ENCODE measurements around the gene KIRREL3. TPM values are rescaled to one million over a fixed set of nuclear protein-coding genes. Genes with fewer than 3 reads are reported as not detected.

Gene KIRREL3
- total and polyA plus RNA-seq, 2 donors (not counting 3 experiments of a cell fraction or from before 2014, with no cell fraction given) = not detected

- FAIRE-seq = no peak
- TF ChIP-seq GATA2 (IDR thresholded peaks at IDR 0.05; ENCODE audit: insufficient read depth, insufficient read length, low read depth, low read length) (no peak), EZH2 (IDR thresholded peaks at IDR 0.05; ENCODE audit: borderline replicate concordance, low read depth, low read length, severe bottlenecking) (no peak), MYC (IDR thresholded peaks at IDR 0.05; ENCODE audit: low read depth, low read length) (no peak), FOS (IDR thresholded peaks at IDR 0.05; ENCODE audit: borderline replicate concordance, insufficient read depth, low read length) (no peak), JUN (IDR thresholded peaks at IDR 0.05; ENCODE audit: borderline replicate concordance, insufficient read depth, insufficient read length, low read depth) (no peak), CTCF (IDR thresholded peaks at IDR 0.05; ENCODE audit: extremely low read depth in 1 of 2, insufficient read depth in 1 of 2, low read depth in 1 of 2, low read length in 2 of 2) (no peak), MAX (IDR thresholded peaks at IDR 0.05; ENCODE audit: insufficient read depth, insufficient read length) (no peak), POLR2AphosphoS5 (IDR thresholded peaks at IDR 0.05; ENCODE audit: insufficient read depth, low read depth, low read length) (no peak)
- intact Hi-C loops (cut with micrococcal nuclease) (no loop called here), dilution Hi-C loops (cut with MboI; ENCODE audit: extremely low pct_ligation_motif_present, low sequenced_read_pairs) (no loop called here)
- Histone ChIP-seq H3K27ac (ENCODE audit: insufficient read depth, low read depth, low read length) (no peak overlapping the region), H3K4me2 (ENCODE audit: insufficient read depth, low read length) (no peak overlapping the region), H3K9me1 (replicated peaks; ENCODE audit: control insufficient read depth, extremely low read depth, insufficient read depth, low read length) (no peaks in the 10 kb centered on the region), H3K9ac (replicated peaks; ENCODE audit: extremely low read depth, insufficient read depth, low read length) (no peak overlapping the region), H3K9me3 (replicated peaks; ENCODE audit: control insufficient read depth, insufficient read depth, low read length) (no peaks in the 10 kb centered on the region), H3K4me1 (ENCODE audit: control insufficient read depth, extremely low read depth, insufficient read depth, low read length) (no peaks in the 10 kb centered on the region), H3K79me2 (ENCODE audit: control insufficient read depth, insufficient read depth, low read length) (no peaks in the 10 kb centered on the region), H4K20me1 (replicated peaks; ENCODE audit: control insufficient read depth, extremely low read depth, insufficient read depth, low read length) (no peaks in the 10 kb centered on the region), H2AFZ (ENCODE audit: low read depth, low read length) (no peak overlapping the region), H3K36me3 (ENCODE audit: control insufficient read depth in 2 of 2, extremely low read depth in 1 of 2, insufficient read depth in 2 of 2, low read length in 2 of 2) (no peaks in the 10 kb centered on the region), H3K27me3 (ENCODE audit: control insufficient read depth in 2 of 2, insufficient read depth in 2 of 2, low read length in 2 of 2) (no peaks in the 10 kb centered on the region), H3K4me3 (replicated peaks in 1 of 3; ENCODE audit: insufficient read depth in 1 of 3, low read depth in 1 of 3, low read length in 3 of 3) (no peak overlapping the region)
- POLR2A ChIA-PET = no interaction called here
- CTCF ChIA-PET = interaction anchor here (1.4 to 1.8 kb wide), 3 partner anchors 14 to 22 kb away, joined by 3 to 7 read pairs (median 4); no protein-coding TSS in a partner anchor
- no TSS peak for BruUV-seq (replicated peaks)
- no peak for DNase-seq (ENCODE audit: low read depth, low spot score)
Observed at GRCh38 chr11:126462422-126462821, 538.1 kb downstream of the KIRREL3 start.

All from endothelial cell of umbilical vein (primary cell).